HG03442 (cell line): ENCODE results near the gene IKZF4.
"Not testable (repeated sequence)": the region's sequence is repeated elsewhere in the genome, so short reads cannot be mapped to it uniquely, and the experiment has no call there.

Source experiments
- ATAC-seq: cut with Tn5 transposase; IDR thresholded peaks from one replicate; pipeline ENCODE4 v1.9.1; 2021; ENCODE audit warnings: mild to moderate bottlenecking, moderate library complexity; ENCODE audit not compliant: unreplicated experiment

Gene IKZF4

GRCh38 chr12:56038022-56038655, 17.3 kb downstream of the IKZF4 start:
- ATAC-seq = no peak

GRCh38 chr12:56040151-56040550, 19.3 kb downstream of the IKZF4 start:
- no peak for ATAC-seq

GRCh38 chr12:56040963-56041551, 20.2 kb downstream of the IKZF4 start:
- peak; percentile 5 for ATAC-seq

GRCh38 chr12:56041552-56042429, 20.9 kb downstream of the IKZF4 start, which contains the start of gene RPS26:
TSS of gene RPS26 (plus strand) at chr12:56041918. CDS start at chr12:56042167, 249 bp downstream.
- peak; percentile 93 for ATAC-seq

- not testable (repeated sequence) for ATAC-seq
Observed at GRCh38 chr12:56042430-56042813, 21.6 kb downstream of the IKZF4 start.

- no peak for ATAC-seq
Observed at GRCh38 chr12:56042843-56043242, 22.0 kb downstream of the IKZF4 start.

GRCh38 chr12:56046027-56046780, 25.4 kb downstream of the IKZF4 start:
- ATAC-seq = no peak

GRCh38 chr12:56053407-56053893, 32.6 kb downstream of the IKZF4 start:
- ATAC-seq = no peak

- ATAC-seq = not testable (repeated sequence)
Observed at GRCh38 chr12:56059964-56060363, 39.1 kb downstream of the IKZF4 start.

- no peak for ATAC-seq
Observed at GRCh38 chr12:56061982-56062381, 41.1 kb downstream of the IKZF4 start.

- ATAC-seq = no peak
Observed at GRCh38 chr12:56062996-56063395, 42.2 kb downstream of the IKZF4 start.

- no peak for ATAC-seq
Observed at GRCh38 chr12:56071648-56072047, 50.8 kb downstream of the IKZF4 start.

GRCh38 chr12:56074396-56074795, 53.6 kb downstream of the IKZF4 start:
- no peak for ATAC-seq

- not testable (repeated sequence) for ATAC-seq
Observed at GRCh38 chr12:56077966-56078365, 57.1 kb downstream of the IKZF4 start.

GRCh38 chr12:56078427-56078826, 57.6 kb downstream of the IKZF4 start:
- no peak for ATAC-seq

GRCh38 chr12:56078931-56079722, 58.3 kb downstream of the IKZF4 start:
- ATAC-seq = peak; percentile 59

- peak; percentile 45 for ATAC-seq
Observed at GRCh38 chr12:56079723-56080555, 59.1 kb downstream of the IKZF4 start, which contains the start of gene ERBB3. TSS of gene ERBB3 (plus strand) at chr12:56080165. CDS start at chr12:56080301, 136 bp downstream.

GRCh38 chr12:56080556-56081138, 59.8 kb downstream of the IKZF4 start:
- ATAC-seq = no peak
